Measurements from ENCODE around the gene TPM2. TPM values are rescaled to one million over a fixed set of nuclear protein-coding genes. Genes with fewer than 3 reads are reported as not detected.

TPM2 gene
- 805 and 904 TPM in 2 replicates for total RNA-seq

DNA sequence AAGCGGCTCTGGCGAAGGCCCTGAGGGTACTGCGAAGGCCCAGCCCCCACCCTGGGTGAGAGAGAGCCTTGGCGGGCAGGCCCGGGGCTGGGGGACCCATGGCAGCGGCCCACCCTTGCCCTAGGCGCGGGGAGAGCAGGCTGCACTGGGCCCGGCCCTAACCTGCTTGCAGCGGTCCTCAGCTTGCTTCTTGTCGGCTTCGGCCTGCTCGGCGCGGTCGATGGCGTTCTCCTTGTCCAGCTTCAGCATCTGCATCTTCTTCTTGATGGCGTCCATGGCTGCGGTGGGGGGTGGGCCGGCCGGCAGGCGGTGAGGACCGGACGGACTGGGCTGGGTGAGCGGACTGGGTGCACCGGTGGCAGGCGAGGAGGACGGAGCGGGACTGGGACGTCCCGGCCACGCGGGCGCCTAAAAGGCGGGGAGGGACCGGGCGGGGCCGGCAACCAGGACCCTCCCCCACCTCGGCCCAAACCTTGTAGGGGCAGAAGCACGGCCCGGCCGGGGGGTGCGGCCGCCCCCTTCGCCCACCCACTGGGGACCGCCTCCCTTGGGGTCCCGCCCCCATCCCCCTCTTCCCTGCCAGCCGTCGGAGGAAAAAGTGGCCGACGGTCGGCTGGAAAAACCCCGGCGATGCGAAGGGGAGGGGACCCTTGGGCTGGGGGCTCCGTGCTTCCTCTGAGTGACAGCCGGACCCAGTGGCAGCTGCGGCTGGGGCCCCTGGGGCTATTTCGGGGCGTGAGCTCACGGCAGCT lies at the start of gene TPM2:
TPM2 (minus strand) TSS at position 384 of the 752 bp plus-strand sequence; CDS start at position 276, 108 bp downstream.

DNA sequence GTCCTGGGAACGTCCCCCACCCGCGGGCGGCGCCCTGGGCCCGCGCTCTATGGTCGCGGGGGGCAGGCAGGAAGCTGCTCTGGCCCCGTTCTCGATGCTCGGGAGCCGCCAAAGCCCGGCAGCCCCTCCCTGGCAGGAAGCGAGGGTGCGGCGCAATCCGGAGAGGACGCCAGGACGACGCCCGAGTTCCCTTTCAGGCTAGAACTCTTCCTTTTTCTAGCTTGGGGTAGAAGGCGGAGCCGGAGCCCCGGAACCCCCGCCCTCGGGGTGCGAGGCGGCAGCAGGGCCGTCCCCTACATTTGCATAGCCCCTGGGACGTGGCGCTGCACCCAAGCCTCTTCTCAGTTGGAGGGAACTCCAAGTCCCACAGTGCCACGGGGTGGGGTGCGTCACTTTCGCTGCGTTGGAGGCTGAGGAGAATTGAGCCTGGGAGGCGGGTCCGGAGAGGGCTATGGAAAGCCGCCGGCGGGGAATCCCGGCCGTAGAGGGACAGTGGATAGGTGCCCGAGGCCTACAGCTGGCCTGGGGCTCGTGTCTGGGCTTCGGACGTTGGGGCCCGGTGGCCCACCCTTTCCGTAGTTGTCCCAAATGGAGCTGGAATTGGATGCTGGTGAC lies 42.6 kb upstream of the TPM2 start, which contains the start of the genes CREB3 and TLN1:
CREB3 (plus strand) TSS at position 482 of the 615 bp plus-strand sequence; CDS start at position 589, 107 bp downstream.
TLN1 (minus strand) TSS at position 11 of the 615 bp plus-strand sequence. CDS start 6,501 bp downstream, outside the sequence.

DNA sequence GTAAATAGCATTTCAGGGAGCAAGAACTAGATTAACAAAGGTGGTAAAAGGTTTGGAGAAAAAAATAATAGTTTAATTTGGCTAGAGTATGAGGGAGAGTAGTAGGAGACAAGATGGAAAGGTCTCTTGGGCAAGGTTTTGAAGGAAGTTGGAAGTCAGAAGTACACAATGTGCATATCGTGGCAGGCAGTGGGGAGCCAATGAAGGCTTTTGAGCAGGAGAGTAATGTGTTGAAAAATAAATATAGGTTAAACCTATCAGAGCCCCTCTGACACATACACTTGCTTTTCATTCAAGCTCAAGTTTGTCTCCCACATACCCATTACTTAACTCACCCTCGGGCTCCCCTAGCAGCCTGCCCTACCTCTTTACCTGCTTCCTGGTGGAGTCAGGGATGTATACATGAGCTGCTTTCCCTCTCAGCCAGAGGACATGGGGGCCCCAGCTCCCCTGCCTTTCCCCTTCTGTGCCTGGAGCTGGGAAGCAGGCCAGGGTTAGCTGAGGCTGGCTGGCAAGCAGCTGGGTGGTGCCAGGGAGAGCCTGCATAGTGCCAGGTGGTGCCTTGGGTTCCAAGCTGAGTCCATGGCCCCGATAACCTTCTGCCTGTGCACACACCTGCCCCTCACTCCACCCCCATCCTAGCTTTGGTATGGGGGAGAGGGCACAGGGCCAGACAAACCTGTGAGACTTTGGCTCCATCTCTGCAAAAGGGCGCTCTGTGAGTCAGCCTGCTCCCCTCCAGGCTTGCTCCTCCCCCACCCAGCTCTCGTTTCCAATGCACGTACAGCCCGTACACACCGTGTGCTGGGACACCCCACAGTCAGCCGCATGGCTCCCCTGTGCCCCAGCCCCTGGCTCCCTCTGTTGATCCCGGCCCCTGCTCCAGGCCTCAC lies 16.3 kb downstream of the TPM2 start, which contains the start of gene CA9:
CA9 (plus strand) TSS at position 797 of the 893 bp plus-strand sequence; CDS start at position 829, 32 bp downstream.

DNA sequence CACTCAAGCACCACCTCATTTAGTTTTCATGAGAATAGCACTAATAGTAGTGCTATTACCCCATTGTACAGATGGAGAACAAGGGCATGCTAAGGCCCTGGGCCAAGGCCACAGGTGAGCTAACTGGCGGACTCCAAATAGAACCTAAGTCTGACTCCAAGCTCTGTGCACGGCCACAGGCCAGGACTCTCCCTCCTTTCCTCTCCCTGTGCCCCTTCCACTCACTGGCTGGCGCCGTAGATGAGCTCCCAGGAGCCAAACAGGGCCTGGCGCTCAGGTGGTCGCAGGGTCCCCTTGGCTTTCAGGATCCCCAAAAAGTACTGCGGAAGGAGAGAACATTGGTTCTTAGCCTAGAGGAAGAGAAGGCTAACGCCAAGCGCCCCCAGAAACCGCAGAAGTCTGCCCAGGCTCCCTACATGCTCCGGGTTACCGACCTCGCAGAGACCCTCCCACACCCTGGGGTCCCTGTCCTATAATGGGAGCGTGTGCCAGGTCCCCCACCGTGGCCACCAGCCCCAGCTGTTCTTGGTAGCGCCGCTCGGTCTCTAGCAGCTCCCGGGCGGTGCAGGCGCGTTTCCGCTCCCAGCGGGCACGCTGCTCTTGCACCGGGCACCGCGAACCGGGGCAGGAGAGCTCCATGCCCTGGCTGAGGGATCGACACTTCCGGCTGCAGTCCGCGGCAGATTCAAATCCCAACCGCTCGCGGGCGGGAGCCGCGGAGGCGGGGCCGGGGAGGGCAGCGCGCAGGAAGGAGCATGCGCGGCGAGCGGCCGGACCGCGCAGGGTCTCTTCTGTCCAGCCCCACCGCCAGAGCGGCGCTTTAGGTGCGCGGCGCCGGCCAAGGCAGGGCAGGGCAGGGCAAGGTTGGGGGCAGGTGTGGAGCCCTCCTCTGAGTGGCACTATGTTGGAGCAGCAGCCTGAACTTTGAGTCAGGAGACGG lies 24.9 kb downstream of the TPM2 start, which contains the start of gene ARHGEF39:
ARHGEF39 (minus strand) TSS at position 665 of the 940 bp plus-strand sequence; CDS start at position 639, 26 bp downstream.

DNA sequence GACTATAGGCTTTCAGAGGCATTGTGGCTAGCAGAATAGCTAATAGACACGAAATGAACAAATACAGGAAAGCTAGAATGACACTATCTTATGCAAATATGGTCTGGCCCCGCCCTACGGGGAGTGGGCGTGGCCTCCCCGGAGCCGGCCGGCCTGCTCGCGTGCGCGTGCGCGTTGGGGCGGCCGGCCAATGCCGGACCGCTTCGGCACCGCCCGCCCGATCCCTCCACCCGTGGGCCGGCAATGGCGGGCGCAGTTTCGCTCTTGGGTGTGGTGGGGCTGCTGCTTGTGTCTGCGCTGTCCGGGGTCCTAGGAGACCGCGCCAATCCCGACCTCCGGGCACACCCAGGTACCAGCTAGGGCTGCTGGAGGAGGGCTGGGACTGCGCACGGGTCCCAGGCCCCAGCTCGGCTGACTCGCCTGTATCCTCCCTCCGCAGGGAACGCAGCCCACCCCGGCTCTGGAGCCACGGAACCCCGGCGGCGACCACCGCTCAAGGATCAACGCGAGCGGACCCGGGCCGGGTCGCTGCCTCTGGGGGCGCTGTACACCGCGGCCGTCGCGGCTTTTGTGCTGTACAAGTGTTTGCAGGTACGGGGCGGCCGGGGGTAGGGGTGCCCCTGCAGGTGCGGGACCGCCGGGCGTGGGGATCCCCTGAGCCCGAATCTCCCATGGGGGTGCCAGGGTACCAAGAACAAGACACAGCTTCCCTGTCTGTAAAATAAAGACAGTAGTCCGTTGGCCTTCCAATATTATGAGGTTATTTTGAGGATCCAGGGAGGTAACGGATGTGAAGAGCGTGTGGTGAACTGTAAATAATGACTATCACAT lies 31.4 kb downstream of the TPM2 start, which contains the start of gene CCDC107:
CCDC107 (plus strand) TSS at position 156 of the 831 bp plus-strand sequence; CDS start at position 244, 88 bp downstream.

DNA sequence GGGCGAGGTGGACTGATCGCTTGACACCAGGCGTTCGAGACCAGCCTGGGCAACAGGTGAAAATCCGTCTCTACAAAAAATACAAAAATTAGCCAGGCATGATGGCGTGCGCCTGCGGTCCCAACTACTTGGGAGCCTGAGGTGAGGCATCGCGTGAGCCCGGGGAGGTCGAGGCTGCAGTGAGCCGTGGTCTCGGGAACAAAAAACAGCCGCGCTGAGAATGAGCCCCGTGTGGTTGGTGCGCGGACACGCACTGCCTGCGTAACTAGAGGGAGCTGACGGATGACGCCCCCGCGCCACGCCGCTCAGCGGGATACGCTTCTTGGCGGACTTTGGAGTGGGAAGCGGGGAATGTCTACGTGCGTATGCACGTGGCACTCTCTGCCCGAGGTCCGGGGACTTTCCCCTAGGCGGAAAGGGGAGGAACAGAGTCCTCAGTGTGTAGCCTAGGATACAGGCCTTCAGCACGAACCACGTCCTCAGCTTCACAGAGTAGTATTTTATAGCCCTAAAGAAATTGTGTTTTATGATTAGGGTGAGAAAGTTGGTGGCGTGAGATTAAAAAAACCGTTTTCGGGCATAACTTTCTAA lies 32.1 kb downstream of the TPM2 start, which contains the start of gene RMRP:
RMRP (minus strand) TSS at position 474 of the 591 bp plus-strand sequence.

DNA sequence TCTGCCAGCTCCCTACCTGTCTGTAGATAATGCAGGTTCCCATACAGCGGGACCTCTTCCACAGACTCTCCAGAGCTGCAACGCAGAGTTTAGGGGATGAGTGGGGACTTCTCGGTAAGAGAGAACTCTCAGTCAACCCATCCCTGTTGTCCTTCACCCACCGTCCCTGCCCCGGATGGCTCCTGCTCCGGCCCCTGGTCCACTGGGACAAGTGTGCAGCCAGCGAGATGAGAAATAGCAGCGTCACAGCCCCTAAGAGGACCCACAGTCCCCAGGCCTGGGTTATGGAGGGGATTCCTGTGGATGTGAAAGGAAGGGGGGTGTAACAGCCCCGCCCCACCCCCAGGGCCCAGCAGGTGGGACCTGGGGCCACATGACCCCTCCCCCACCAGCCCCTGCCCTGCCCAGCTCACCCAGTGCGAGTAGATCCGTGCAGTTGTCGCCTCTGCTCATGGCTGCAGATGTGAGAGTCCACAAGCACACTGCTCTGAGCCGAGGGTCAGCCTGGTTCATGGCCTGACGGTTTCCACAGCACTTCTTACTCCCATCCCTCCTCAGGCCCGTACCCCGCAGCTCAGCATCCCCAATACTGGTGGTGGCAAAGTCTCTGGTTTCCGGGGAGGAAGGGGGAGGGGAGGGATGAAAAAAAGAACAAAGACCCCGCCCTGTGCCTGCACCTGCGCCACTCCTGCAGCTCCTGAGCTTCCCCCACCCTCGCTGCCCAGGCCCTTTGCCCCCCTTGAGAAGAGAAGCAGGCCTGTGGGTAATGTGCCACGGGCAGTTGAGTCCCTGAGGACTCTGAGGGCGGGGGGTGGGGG lies 39.2 kb downstream of the TPM2 start, which contains the start of gene SIT1:
SIT1 (minus strand) TSS at position 591 of the 818 bp plus-strand sequence; CDS start at position 513, 78 bp downstream.

Other genes with a start within 250 kb of the TPM2 start
- 18.2 and 22.1 TPM in 2 replicates for gene RUSC2, start 199.8 kb downstream of the TPM2 start, total RNA-seq
- gene TESK1, start 84.7 kb downstream of the TPM2 start, total RNA-seq = 8.2 and 9.6 TPM in 2 replicates
- 1.1 TPM in 2 replicates for gene CD72, start 71.5 kb downstream of the TPM2 start, total RNA-seq
- gene SIT1, start 39.0 kb downstream of the TPM2 start, total RNA-seq = 0.25 and 0.53 TPM in 2 replicates
- 33,640 and 43,179 TPM in 2 replicates for gene RMRP, start 31.9 kb downstream of the TPM2 start, total RNA-seq
- 16.1 and 19.0 TPM in 2 replicates for gene CCDC107, start 31.6 kb downstream of the TPM2 start, total RNA-seq
- gene ARHGEF39, start 24.7 kb downstream of the TPM2 start, total RNA-seq = 0.44 and 0.53 TPM in 2 replicates
- gene CA9, start 16.0 kb downstream of the TPM2 start, total RNA-seq = not detected in 2 replicates
- 322 and 363 TPM in 2 replicates for gene TLN1, start 42.3 kb upstream of the TPM2 start, total RNA-seq
- 79.8 and 82.0 TPM in 2 replicates for gene CREB3, start 42.7 kb upstream of the TPM2 start, total RNA-seq
- gene GBA2, start 59.3 kb upstream of the TPM2 start, total RNA-seq = 21.4 and 29.0 TPM in 2 replicates
- gene RGP1, start 59.4 kb upstream of the TPM2 start, total RNA-seq = 13.6 and 17.5 TPM in 2 replicates
- gene MSMP, start 64.4 kb upstream of the TPM2 start, total RNA-seq = 0.31 and 1.6 TPM in 2 replicates
- gene NPR2, start 101.7 kb upstream of the TPM2 start, total RNA-seq = 21.5 and 34.6 TPM in 2 replicates
- 1.7 TPM in 2 replicates for gene SPAG8, start 122.3 kb upstream of the TPM2 start, total RNA-seq
- gene HINT2, start 125.1 kb upstream of the TPM2 start, total RNA-seq = 38.2 and 39.0 TPM in 2 replicates
- gene FAM221B, start 138.8 kb upstream of the TPM2 start, total RNA-seq = not detected in 2 replicates
- gene TMEM8B, start 139.3 kb upstream of the TPM2 start, total RNA-seq = 2.0 and 3.0 TPM in 2 replicates
- gene OR13J1, start 180.5 kb upstream of the TPM2 start, total RNA-seq = not detected in 2 replicates
- gene HRCT1, start 216.3 kb upstream of the TPM2 start, total RNA-seq = 1.3 and 2.2 TPM in 2 replicates
- 0.12 and 0.26 TPM in 2 replicates for gene SPAAR, start 219.6 kb upstream of the TPM2 start, total RNA-seq